ENCODE data around the gene ALPL. TPM values are rescaled to one million over a fixed set of nuclear protein-coding genes. Genes with fewer than 3 reads are reported as not detected.

The ALPL gene
- total RNA-seq, 1 experiment from 2014 or later: 140 TPM

DNA sequence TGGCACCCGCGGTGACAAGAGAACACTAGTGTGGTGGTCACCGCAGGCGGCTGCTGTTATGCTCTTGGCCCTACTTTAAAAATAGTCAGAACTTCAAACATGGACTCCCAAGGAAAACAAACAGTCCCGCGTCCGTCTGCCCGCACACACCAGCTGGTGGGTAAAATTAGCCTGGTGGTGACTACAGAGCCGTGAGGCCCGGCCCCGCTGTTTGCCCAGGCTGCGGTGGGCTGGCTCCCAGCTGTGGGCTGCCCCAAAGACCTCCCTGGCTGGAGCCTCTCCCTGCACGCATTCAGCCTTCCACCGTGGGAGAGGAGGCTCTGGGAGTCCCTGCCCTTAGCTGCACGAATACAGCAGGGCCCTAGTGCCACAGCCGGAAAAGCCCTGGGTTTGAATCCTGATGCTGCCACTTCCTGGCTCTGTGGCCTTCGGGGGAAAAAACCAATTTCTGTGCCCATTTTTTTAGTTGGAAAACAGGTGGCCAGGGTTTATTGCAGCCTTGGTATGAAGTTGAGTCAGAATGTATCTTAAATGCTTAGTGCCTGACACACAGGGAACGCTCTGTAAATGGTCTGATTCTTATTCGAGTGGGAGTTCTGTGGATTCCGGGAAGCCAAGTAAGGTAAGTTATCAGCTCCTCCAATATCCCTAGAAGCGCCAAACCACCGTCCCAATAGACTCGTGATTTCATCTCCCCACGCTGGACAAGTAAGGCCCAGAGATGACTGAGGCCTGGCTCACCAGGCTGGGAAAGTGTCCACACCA lies 58.2 kb downstream of the ALPL start:
- no peak for ATAC-seq
- H3K27ac Mint-ChIP-seq: peak overlapping the region; percentile 83
- POLR2A ChIA-PET: no interaction called here
- CTCF ChIA-PET: interaction anchor here (1.4 kb wide), 1 partner anchor 30 kb away, joined by 3 read pairs; no protein-coding TSS in a partner anchor
- H3K27me3 Mint-ChIP-seq (ENCODE audit: low read depth): no peaks in the 10 kb centered on the region
- TF ChIP-seq PRRX2 (CRISPR knock-in tag; IDR thresholded peaks at IDR 0.05) (no peak), MYBL2 (CRISPR knock-in tag; IDR thresholded peaks at IDR 0.05) (no peak), CBFB (CRISPR knock-in tag; IDR thresholded peaks at IDR 0.05; ENCODE audit: low read depth) (no peak), ZNF671 (CRISPR knock-in tag; IDR thresholded peaks at IDR 0.05) (no peak), ZNF317 (CRISPR knock-in tag; IDR thresholded peaks at IDR 0.05; ENCODE audit: borderline replicate concordance, low read depth) (no peak), CREB1 (CRISPR knock-in tag; IDR thresholded peaks at IDR 0.05) (no peak), CREM (CRISPR knock-in tag; IDR thresholded peaks at IDR 0.05) (no peak), MXD4 (CRISPR knock-in tag; IDR thresholded peaks at IDR 0.05; ENCODE audit: borderline replicate concordance) (no peak), JAZF1 (CRISPR knock-in tag; IDR thresholded peaks at IDR 0.05) (no peak), NR3C1 (CRISPR knock-in tag; conservative IDR thresholded peaks at IDR 0.05; ENCODE audit: low read depth) (no peak)
- TF ChIP-seq, protein P1, sequence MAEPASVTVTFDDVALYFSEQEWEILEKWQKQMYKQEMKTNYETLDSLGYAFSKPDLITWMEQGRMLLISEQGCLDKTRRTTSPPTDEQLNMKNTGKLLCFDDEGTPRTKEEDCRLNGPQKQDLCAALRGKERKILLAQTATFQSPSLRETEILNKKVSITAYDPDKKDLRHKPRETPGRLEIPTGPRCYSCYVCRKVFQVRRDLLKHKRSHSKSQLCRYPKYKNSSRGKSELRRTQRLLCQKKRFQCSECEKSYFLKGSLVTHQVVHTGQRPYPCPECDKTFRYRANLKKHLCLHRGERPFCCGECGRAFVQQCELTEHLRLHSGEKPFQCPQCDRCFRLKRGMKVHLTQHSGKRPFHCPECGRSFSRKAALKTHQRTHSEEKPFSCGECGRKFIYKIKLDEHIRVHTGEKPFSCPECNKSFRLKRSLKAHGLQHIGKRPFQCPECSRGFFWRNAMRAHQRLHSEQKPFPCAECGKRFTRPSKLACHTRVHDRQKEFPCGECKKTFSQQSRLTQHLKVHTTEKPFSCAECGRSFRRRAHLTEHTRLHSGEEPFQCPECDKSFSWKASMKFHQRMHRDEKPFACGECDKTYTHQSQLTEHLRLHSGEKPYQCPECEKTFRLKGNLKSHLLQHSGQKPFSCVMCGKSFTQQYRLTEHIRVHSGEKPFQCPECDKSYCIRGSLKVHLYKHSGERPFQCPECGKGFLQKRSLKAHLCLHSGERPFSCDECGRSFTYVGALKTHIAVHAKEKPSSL (CRISPR knock-in tag; conservative IDR thresholded peaks at IDR 0.05): no peak
- TF ChIP-seq, protein P2, sequence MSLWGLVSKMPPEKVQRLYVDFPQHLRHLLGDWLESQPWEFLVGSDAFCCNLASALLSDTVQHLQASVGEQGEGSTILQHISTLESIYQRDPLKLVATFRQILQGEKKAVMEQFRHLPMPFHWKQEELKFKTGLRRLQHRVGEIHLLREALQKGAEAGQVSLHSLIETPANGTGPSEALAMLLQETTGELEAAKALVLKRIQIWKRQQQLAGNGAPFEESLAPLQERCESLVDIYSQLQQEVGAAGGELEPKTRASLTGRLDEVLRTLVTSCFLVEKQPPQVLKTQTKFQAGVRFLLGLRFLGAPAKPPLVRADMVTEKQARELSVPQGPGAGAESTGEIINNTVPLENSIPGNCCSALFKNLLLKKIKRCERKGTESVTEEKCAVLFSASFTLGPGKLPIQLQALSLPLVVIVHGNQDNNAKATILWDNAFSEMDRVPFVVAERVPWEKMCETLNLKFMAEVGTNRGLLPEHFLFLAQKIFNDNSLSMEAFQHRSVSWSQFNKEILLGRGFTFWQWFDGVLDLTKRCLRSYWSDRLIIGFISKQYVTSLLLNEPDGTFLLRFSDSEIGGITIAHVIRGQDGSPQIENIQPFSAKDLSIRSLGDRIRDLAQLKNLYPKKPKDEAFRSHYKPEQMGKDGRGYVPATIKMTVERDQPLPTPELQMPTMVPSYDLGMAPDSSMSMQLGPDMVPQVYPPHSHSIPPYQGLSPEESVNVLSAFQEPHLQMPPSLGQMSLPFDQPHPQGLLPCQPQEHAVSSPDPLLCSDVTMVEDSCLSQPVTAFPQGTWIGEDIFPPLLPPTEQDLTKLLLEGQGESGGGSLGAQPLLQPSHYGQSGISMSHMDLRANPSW (CRISPR knock-in tag; conservative IDR thresholded peaks at IDR 0.05; ENCODE audit: low read depth): no peak
- TF ChIP-seq, protein P3, sequence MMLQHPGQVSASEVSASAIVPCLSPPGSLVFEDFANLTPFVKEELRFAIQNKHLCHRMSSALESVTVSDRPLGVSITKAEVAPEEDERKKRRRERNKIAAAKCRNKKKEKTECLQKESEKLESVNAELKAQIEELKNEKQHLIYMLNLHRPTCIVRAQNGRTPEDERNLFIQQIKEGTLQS (CRISPR knock-in tag; conservative IDR thresholded peaks at IDR 0.05): no peak
- TF ChIP-seq, protein P4, sequence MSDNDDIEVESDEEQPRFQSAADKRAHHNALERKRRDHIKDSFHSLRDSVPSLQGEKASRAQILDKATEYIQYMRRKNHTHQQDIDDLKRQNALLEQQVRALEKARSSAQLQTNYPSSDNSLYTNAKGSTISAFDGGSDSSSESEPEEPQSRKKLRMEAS (CRISPR knock-in tag; IDR thresholded peaks at IDR 0.05): no peak
- TF ChIP-seq, protein P5, sequence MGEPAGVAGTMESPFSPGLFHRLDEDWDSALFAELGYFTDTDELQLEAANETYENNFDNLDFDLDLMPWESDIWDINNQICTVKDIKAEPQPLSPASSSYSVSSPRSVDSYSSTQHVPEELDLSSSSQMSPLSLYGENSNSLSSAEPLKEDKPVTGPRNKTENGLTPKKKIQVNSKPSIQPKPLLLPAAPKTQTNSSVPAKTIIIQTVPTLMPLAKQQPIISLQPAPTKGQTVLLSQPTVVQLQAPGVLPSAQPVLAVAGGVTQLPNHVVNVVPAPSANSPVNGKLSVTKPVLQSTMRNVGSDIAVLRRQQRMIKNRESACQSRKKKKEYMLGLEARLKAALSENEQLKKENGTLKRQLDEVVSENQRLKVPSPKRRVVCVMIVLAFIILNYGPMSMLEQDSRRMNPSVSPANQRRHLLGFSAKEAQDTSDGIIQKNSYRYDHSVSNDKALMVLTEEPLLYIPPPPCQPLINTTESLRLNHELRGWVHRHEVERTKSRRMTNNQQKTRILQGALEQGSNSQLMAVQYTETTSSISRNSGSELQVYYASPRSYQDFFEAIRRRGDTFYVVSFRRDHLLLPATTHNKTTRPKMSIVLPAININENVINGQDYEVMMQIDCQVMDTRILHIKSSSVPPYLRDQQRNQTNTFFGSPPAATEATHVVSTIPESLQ (CRISPR knock-in tag; IDR thresholded peaks at IDR 0.05): no peak
- TF ChIP-seq, protein P6, sequence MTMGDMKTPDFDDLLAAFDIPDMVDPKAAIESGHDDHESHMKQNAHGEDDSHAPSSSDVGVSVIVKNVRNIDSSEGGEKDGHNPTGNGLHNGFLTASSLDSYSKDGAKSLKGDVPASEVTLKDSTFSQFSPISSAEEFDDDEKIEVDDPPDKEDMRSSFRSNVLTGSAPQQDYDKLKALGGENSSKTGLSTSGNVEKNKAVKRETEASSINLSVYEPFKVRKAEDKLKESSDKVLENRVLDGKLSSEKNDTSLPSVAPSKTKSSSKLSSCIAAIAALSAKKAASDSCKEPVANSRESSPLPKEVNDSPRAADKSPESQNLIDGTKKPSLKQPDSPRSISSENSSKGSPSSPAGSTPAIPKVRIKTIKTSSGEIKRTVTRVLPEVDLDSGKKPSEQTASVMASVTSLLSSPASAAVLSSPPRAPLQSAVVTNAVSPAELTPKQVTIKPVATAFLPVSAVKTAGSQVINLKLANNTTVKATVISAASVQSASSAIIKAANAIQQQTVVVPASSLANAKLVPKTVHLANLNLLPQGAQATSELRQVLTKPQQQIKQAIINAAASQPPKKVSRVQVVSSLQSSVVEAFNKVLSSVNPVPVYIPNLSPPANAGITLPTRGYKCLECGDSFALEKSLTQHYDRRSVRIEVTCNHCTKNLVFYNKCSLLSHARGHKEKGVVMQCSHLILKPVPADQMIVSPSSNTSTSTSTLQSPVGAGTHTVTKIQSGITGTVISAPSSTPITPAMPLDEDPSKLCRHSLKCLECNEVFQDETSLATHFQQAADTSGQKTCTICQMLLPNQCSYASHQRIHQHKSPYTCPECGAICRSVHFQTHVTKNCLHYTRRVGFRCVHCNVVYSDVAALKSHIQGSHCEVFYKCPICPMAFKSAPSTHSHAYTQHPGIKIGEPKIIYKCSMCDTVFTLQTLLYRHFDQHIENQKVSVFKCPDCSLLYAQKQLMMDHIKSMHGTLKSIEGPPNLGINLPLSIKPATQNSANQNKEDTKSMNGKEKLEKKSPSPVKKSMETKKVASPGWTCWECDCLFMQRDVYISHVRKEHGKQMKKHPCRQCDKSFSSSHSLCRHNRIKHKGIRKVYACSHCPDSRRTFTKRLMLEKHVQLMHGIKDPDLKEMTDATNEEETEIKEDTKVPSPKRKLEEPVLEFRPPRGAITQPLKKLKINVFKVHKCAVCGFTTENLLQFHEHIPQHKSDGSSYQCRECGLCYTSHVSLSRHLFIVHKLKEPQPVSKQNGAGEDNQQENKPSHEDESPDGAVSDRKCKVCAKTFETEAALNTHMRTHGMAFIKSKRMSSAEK (CRISPR knock-in tag; IDR thresholded peaks at IDR 0.05; ENCODE audit: borderline replicate concordance): no peak
- peaks cover 13% of the 10 kb centered on the region for H3K36me3 Mint-ChIP-seq
- no peak for DNase-seq (ENCODE audit: low spot score)
- H3K9me3 Mint-ChIP-seq: peaks cover 3% of the 10 kb centered on the region; the same call in 1 of the 2 replicates
- H3K4me1 Mint-ChIP-seq: peaks cover 6% of the 10 kb centered on the region; the same call in 1 of the 2 replicates
- no peak overlapping the region for H3K4me3 Mint-ChIP-seq
